Transverse colon (tissue), 4 donors: ENCODE results near the gene CTR9.

Experiments
- CTCF ChIP-seq, 5 experiments: fragments of 200-600 bp in 3 of 5; fragments of 450-650 bp in 2 of 5; sonication (generic) in 3 of 5; IDR thresholded peaks; 1 replicate in 2 of 5; 2 replicates in 3 of 5; pipeline ENCODE4 v1.5.1; 2016 to 2017; ENCODE audit warnings: antibody characterized with exemption in 5 of 5, inconsistent platforms in 3 of 5, mild to moderate bottlenecking in 2 of 5, moderate library complexity in 1 of 5
- EP300 ChIP-seq: sonication (generic); formaldehyde crosslinking; IDR thresholded peaks from one replicate; pipeline ENCODE4 v1.6.1; 2017; ENCODE audit warnings: antibody characterized with exemption, low read depth
- POLR2A ChIP-seq: fragments of 450-650 bp; IDR thresholded peaks from one replicate; pipeline ENCODE4 v1.6.1; 2016; ENCODE audit warnings: antibody characterized with exemption, mild to moderate bottlenecking, moderate library complexity
- POLR2AphosphoS5 ChIP-seq, 3 donors: sonication (generic); formaldehyde crosslinking; IDR thresholded peaks; one replicate each; pipeline ENCODE4 v1.6.1; 2016; ENCODE audit warnings: antibody characterized with exemption in 3 of 3

- TF ChIP-seq CTCF (IDR thresholded peaks at IDR 0.05) (no peak), EP300 (no peak), POLR2A (no peak), POLR2AphosphoS5 (IDR thresholded peaks at IDR 0.05) (no peak)
Observed at GRCh38 chr11:10805741-10806140, 54.7 kb downstream of the CTR9 start.
